HEK293 (cell line): ENCODE data around the gene ZBTB22.
"Not testable (repeated sequence)": the region's sequence is repeated elsewhere in the genome, so short reads cannot be mapped to it uniquely, and the experiment has no call there.

Source experiments
- CTCF ChIA-PET: fragments of 350-600 bp; formaldehyde crosslinking; extraction: SDS; loops from one replicate; lab custom pipeline; 2021; ENCODE audit warnings: antibody characterized with exemption; lab: Yijun Ruan, JAX
- POLR2A ChIA-PET: fragments of 300-600 bp; formaldehyde crosslinking; extraction: SDS; loops from one replicate; lab custom pipeline; 2020; ENCODE audit warnings: antibody characterized with exemption, inconsistent platforms; lab: Yijun Ruan, JAX
- H3K27ac ChIP-seq: fragments of 200-500 bp; sonication (Bioruptor generic); 2 replicates; pipeline ENCODE4 v1.5.1; 2014; ENCODE audit warnings: low read depth, low read length, control low read depth, inconsistent platforms; ENCODE audit errors: extremely low read depth
- H3K36me3 ChIP-seq, 2 experiments: fragments of 200-500 bp in 1 of 2; sonication (Bioruptor generic) in 1 of 2; 1 replicate in 1 of 2; 2 replicates in 1 of 2; pipeline ENCODE4 v1.5.1; 2014 to 2017; ENCODE audit warnings: inconsistent platforms in 2 of 2, low read length in 2 of 2; ENCODE audit not compliant: control insufficient read depth in 2 of 2, insufficient read depth in 1 of 2
- H3K4me1 ChIP-seq: fragments of 200-500 bp; sonication (Bioruptor generic); 2 replicates; pipeline ENCODE4 v1.5.1; 2014; ENCODE audit warnings: mild to moderate bottlenecking, low read length, inconsistent platforms; ENCODE audit not compliant: control insufficient read depth, insufficient read depth
- H3K4me3 ChIP-seq: 2 replicates; pipeline ENCODE4 v1.5.1; 2011; ENCODE audit warnings: low read depth, mild to moderate bottlenecking, control low read depth, low read length, moderate library complexity
- H3K9me3 ChIP-seq: fragments of 200-500 bp; sonication (Bioruptor generic); 2 replicates; pipeline ENCODE4 v1.5.1; 2014; ENCODE audit warnings: low read depth, low read length, inconsistent platforms; ENCODE audit not compliant: control insufficient read depth, insufficient read depth
- BCL11B ChIP-seq: fragments of 450-650 bp; formaldehyde crosslinking; IDR thresholded peaks from 2 replicates; pipeline ENCODE4 v1.5.1; 2016; ENCODE audit warnings: low read depth, missing biosample characterization, missing genetic modification characterization
- EGR2 ChIP-seq: fragments of 450-650 bp; formaldehyde crosslinking; IDR thresholded peaks from 2 replicates; pipeline ENCODE4 v1.5.1; 2016; ENCODE audit warnings: low read depth, missing biosample characterization, missing genetic modification characterization
- GLIS2 ChIP-seq: fragments of 450-650 bp; formaldehyde crosslinking; IDR thresholded peaks from 2 replicates; pipeline ENCODE4 v1.5.1; 2016; ENCODE audit warnings: missing biosample characterization, missing genetic modification characterization
- KLF7 ChIP-seq: fragments of 450-650 bp; formaldehyde crosslinking; IDR thresholded peaks from 2 replicates; pipeline ENCODE4 v1.5.1; 2016; ENCODE audit warnings: missing biosample characterization, missing genetic modification characterization, borderline replicate concordance
- PATZ1 ChIP-seq: fragments of 450-650 bp; formaldehyde crosslinking; IDR thresholded peaks from 2 replicates; pipeline ENCODE4 v1.5.1; 2016; ENCODE audit warnings: missing biosample characterization, missing genetic modification characterization
- SCRT2 ChIP-seq: fragments of 450-650 bp; formaldehyde crosslinking; IDR thresholded peaks from 2 replicates; pipeline ENCODE4 v1.5.1; 2016; ENCODE audit warnings: missing biosample characterization, missing genetic modification characterization
- SP3 ChIP-seq: fragments of 450-650 bp; formaldehyde crosslinking; IDR thresholded peaks from 2 replicates; pipeline ENCODE4 v1.5.1; 2016; ENCODE audit warnings: missing biosample characterization, missing genetic modification characterization
- ZNF121 ChIP-seq: fragments of 450-650 bp; formaldehyde crosslinking; IDR thresholded peaks from 2 replicates; pipeline ENCODE4 v1.5.1; 2016; ENCODE audit warnings: missing biosample characterization, missing genetic modification characterization
- ZNF157 ChIP-seq: fragments of 450-650 bp; formaldehyde crosslinking; IDR thresholded peaks from 2 replicates; pipeline ENCODE4 v1.5.1; 2016; ENCODE audit warnings: missing biosample characterization, missing genetic modification characterization
- ZNF223 ChIP-seq: fragments of 450-650 bp; formaldehyde crosslinking; IDR thresholded peaks from 2 replicates; pipeline ENCODE4 v1.5.1; 2016; ENCODE audit warnings: missing biosample characterization, missing genetic modification characterization
- ZNF335 ChIP-seq: fragments of 450-650 bp; formaldehyde crosslinking; conservative IDR thresholded peaks from 2 replicates; pipeline ENCODE4 v1.5.1; 2016; ENCODE audit warnings: missing biosample characterization, missing genetic modification characterization
- ZNF354C ChIP-seq: fragments of 450-650 bp; formaldehyde crosslinking; IDR thresholded peaks from 2 replicates; pipeline ENCODE4 v1.5.1; 2016; ENCODE audit warnings: missing biosample characterization, missing genetic modification characterization, low read depth, borderline replicate concordance
- ZNF510 ChIP-seq: fragments of 450-650 bp; formaldehyde crosslinking; IDR thresholded peaks from 2 replicates; pipeline ENCODE4 v1.5.1; 2018; ENCODE audit warnings: mild to moderate bottlenecking, missing genetic modification characterization, missing biosample characterization; ENCODE audit not compliant: insufficient replicate concordance
- ZNF600 ChIP-seq: fragments of 450-650 bp; formaldehyde crosslinking; IDR thresholded peaks from 2 replicates; pipeline ENCODE4 v1.5.1; 2016; ENCODE audit warnings: missing biosample characterization, missing genetic modification characterization
- ZNF610 ChIP-seq: fragments of 450-650 bp; formaldehyde crosslinking; IDR thresholded peaks from 2 replicates; pipeline ENCODE4 v1.5.1; 2016; ENCODE audit warnings: missing biosample characterization, missing genetic modification characterization, borderline replicate concordance
- ZNF629 ChIP-seq: fragments of 450-650 bp; formaldehyde crosslinking; IDR thresholded peaks from 2 replicates; pipeline ENCODE4 v1.5.1; 2017; ENCODE audit warnings: missing biosample characterization, missing genetic modification characterization
- ZSCAN16 ChIP-seq: fragments of 450-650 bp; formaldehyde crosslinking; IDR thresholded peaks from 2 replicates; pipeline ENCODE4 v1.5.1; 2016; ENCODE audit warnings: missing biosample characterization, missing genetic modification characterization
- TF ChIP-seq, protein P1 (sequence below): fragments of 450-650 bp; formaldehyde crosslinking; IDR thresholded peaks from 2 replicates; pipeline ENCODE4 v1.5.1; 2016; ENCODE audit warnings: missing biosample characterization, missing genetic modification characterization, low read depth

The ZBTB22 gene

DNA sequence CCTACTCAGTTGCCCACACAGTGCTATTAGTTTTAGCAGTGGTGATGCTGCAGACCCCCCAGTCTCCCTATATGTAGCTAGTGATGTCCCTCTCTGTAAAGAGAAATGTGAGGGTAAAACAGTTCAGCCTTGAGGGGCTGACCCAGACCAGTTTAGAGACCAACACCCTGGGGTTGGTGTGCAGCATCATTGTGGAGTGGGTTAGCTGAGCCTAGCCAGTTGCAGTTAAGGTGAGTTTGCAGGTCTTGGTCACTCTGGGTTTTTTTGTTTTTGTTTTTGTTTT, 41.0 kb downstream of the ZBTB22 start:
- TF ChIP-seq KLF7 (tag by site-specific recombination) = 0 out of 2 replicates have a peak, but pooled peaks have one; percentile 13
- TF ChIP-seq ZNF610 (tag by site-specific recombination) = no peak
- no peak; the same call in 1 of the 2 replicates for TF ChIP-seq EGR2 (tag by site-specific recombination)
- peak; percentile 78; the same call in 1 of the 2 replicates for TF ChIP-seq ZNF335 (tag by site-specific recombination)
- H3K27ac ChIP-seq = peak overlapping the region; percentile 79
- CTCF ChIA-PET = interaction anchor here (0.7 to 2.5 kb wide), 15 partner anchors 10 to 150 kb away, joined by 3 to 22 read pairs (median 6); partner anchors contain the start of genes CUTA, PFDN6, WDR46 and ZBTB22
- H3K4me3 ChIP-seq = peak overlapping the region; percentile 56
- H3K4me1 ChIP-seq = peaks cover 31% of the 10 kb centered on the region
- POLR2A ChIA-PET = interaction anchor here (0.5 to 6.5 kb wide), 22 partner anchors 13 to 305 kb away, joined by 3 to 92 read pairs (median 6); partner anchors contain the start of genes BAK1, CUTA, PFDN6 and RGL2
- H3K9me3 ChIP-seq = no peaks in the 10 kb centered on the region
- peaks cover 23 to 84% of the 10 kb centered on the region in 2 experiments for H3K36me3 ChIP-seq

DNA sequence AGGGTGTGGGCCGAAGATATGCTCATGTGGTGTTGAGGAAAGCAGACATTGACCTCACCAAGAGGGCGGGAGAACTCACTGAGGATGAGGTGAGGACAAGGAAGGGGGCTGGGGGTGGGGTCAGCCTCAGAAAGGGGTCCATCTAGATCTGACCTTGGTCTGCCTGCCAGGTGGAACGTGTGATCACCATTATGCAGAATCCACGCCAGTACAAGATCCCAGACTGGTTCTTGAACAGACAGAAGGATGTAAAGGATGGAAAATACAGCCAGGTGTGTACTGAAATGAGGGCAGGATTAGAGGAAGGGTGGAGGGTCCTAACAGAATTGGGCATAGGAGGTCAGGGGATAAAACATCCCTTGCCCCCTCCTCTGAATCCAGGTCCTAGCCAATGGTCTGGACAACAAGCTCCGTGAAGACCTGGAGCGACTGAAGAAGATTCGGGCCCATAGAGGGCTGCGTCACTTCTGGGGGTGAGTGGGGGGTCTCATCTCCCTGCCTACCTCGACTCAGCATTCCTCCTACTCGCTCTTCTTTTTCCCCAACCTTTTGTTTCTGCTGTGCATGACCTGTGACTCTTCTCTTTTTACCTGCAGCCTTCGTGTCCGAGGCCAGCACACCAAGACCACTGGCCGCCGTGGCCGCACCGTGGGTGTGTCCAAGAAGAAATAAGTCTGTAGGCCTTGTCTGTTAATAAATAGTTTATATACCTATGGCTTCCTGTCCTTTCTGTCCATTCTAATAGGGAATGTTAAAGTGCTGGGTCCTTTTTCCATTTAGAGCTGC, 41.6 kb downstream of the ZBTB22 start:
- TF ChIP-seq GLIS2 (peak; percentile 32; the same call in 1 of the 2 replicates), PATZ1 (peak; percentile 14; the same call in 1 of the 2 replicates), ZNF600 (tag by site-specific recombination) (0 out of 2 replicates have a peak, but pooled peaks have one; percentile 23)
- H3K27ac ChIP-seq = peak overlapping the region; percentile 79

DNA sequence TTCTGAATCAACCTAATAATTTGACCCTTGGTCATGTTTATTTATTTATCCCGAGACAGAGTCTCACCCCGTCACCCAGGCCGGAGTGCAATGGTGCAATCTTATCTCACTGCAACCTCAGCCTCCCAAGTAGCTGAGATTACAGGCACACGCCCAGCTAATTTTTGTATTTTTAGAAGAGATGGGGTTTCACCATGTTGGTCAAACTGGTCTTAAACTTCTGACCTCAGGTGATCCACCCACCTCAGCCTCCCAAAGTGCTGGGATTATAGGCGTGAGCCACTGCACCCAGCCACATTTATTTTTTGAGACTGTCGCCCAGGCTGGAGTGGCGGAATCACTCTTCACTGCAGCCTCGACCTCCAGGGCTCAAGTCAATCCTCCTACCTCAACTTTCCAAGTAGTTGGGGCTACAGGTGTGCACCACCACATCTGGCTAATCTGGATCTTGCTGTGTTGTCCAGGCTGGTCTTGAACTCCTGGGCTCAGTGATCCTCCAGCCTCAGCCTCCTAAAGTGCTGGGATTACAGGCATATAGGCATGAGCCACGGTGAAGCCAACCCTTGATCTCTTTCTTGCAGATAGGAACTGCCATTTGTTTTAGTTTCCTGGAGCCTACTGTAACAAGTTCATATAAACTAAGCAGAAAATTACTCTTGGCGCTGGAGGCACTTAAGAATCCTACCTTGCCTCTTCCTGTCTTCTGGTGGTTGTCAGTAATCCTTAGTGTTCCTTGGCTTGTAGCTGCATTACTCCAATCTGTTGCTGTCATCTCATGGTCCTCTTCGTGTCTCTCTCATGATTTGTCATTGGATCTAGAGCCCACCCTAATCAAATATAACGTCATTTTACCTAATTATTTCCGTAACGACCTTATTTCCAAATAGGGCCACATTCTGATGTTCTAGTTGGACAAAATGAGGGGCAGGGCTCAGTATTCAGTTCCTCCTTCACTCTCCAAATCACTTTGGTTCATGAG, 43.3 kb downstream of the ZBTB22 start:
- Histone ChIP-seq H3K4me3 (peak overlapping the region; percentile 13; the same call in 1 of the 2 replicates), H3K4me1 (peaks cover 27% of the 10 kb centered on the region), H3K27ac (peak overlapping the region; percentile 79), H3K36me3 (peaks cover 23 to 71% of the 10 kb centered on the region in 2 experiments), H3K9me3 (no peaks in the 10 kb centered on the region)
- CTCF ChIA-PET = interaction anchor here (0.9 to 1.1 kb wide), 3 partner anchors 14 to 110 kb away, joined by 3 read pairs; no protein-coding TSS in a partner anchor
- POLR2A ChIA-PET = interaction anchor here (1.0 kb wide), 1 partner anchor 25 kb away, joined by 4 read pairs; the partner anchor contains the start of gene RGL2
- TF ChIP-seq SCRT2 (tag by site-specific recombination) (peak; percentile 54), ZNF510 (tag by site-specific recombination) (no peak), ZNF223 (tag by site-specific recombination) (no peak), ZNF629 (tag by site-specific recombination) (0 out of 2 replicates have a peak, but pooled peaks have one; percentile 12), SP3 (tag by site-specific recombination) (no peak), BCL11B (tag by site-specific recombination) (peak; percentile 37), ZNF121 (peak; percentile 92), ZSCAN16 (tag by site-specific recombination) (no peak), ZNF354C (tag by site-specific recombination) (no peak), ZNF157 (tag by site-specific recombination) (no peak)
- TF ChIP-seq, protein P1, sequence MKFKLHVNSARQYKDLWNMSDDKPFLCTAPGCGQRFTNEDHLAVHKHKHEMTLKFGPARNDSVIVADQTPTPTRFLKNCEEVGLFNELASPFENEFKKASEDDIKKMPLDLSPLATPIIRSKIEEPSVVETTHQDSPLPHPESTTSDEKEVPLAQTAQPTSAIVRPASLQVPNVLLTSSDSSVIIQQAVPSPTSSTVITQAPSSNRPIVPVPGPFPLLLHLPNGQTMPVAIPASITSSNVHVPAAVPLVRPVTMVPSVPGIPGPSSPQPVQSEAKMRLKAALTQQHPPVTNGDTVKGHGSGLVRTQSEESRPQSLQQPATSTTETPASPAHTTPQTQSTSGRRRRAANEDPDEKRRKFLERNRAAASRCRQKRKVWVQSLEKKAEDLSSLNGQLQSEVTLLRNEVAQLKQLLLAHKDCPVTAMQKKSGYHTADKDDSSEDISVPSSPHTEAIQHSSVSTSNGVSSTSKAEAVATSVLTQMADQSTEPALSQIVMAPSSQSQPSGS (tag by site-specific recombination) = 0 out of 2 replicates have a peak, but pooled peaks have one; percentile 52
- TF ChIP-seq, all 188 proteins: peak for 5

More for the DNA sequence above, 41.6 kb downstream of the ZBTB22 start:
- POLR2A ChIA-PET = interaction anchor here (0.5 to 6.5 kb wide), 17 partner anchors 14 to 304 kb away, joined by 3 to 92 read pairs (median 6); partner anchors contain the start of genes CUTA, PFDN6, RGL2 and WDR46
- Histone ChIP-seq H3K4me3 (peak overlapping the region; percentile 56; the same call in 1 of the 2 replicates), H3K36me3 (peaks cover 23 to 79% of the 10 kb centered on the region in 2 experiments), H3K4me1 (peaks cover 31% of the 10 kb centered on the region)
- H3K9me3 ChIP-seq = not testable (repeated sequence)
- CTCF ChIA-PET = interaction anchor here (0.6 to 1.8 kb wide), 12 partner anchors 13 to 520 kb away, joined by 3 to 22 read pairs (median 4); partner anchors contain the start of genes CUTA, PFDN6, WDR46 and ZBTB22
